Putamen (tissue), 1 donor: ENCODE data around the gene TMED1.

Experiments used
- DNase-seq: peaks from one replicate; pipeline ENCODE4 v3.0.0-alpha.2; 2016; ENCODE audit warnings: low spot score

Gene TMED1

DNA sequence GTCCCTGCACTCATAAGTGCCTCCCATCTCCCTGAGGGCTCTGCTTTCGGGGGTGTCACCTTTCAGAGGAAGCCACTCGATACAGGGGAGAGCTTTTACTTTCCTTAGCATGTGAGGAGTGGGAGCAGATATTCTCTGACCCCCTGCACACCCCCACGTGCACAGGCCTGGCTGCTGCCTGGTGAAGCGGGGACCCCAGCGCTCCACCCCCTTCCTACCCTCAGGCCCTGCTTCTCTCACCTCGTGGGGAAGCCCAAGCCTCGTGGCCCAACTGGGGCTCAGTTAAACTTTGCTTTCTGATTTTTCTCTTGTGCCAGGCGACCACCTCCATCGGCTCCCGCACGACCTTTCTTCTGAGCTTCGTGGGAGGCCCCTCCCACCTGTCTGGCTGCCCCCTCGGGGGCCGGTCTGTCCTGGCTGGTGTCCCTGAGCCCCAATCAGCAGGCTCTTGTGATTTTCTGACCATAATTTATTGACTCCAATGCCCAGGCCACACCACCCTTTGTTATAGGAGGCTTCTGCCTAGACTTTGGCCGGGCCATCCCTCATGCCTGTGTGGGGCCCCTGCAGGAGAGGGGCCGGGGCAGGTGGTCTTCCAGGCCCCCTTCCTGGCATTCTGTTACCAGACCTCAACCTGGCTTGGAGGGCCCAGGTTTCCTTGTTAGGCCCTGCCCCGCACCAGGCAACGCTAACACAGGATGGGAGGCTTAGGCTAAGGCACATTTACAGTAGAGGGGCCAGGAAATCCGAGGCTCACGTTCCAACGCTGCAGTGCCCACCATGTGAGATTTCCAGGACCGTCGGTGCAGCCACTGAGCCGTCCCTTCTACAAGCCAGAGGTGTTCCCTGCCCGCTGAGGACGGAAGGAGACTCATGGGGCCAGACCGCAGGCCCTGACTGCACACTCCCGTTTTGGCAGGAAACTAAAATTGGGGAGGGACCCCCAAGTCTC, 3.7 kb downstream of the TMED1 start:
- no peak for DNase-seq

DNA sequence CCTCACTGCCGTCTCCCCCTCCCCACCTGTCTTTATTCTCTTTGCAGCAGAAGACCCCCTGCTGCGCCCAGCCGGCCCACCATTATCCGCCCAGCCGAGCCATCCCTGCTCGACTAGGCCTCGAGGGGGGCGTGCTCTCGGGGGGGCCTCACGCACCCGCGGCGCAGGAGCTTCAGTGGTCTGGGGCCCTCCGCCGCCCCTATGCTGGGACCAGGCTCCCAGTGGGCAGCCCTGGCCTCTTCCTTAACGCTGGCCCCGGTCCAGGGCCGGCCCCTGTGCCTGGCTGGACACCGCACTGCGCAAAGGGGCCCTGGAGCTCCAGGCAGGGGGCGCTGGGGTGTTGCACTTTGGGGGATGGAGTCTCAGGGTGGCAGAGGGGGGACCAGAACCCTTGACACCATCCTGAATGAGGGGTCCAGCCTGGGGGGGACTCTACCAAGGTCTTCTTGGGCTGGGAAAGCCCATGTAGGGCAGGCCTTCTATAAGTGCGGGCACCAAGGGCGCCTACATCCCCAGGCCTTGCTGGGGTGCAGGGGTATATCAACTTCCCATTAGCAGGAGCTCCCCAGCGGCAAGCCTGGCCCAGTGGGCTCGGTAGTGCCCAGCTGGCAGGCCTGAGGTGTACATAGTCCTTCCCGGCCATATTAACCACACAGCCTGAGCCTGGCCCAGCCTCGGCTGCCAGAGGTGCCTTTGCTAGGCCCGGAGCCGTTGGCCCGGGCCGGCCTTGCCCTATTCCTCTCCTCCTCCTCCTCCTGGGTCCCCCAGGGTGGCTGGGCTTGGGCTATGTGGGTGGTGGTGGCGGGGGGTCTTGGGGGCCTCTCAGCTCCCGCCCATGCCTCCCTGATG, 4.9 kb downstream of the TMED1 start:
- DNase-seq = no peak

DNA sequence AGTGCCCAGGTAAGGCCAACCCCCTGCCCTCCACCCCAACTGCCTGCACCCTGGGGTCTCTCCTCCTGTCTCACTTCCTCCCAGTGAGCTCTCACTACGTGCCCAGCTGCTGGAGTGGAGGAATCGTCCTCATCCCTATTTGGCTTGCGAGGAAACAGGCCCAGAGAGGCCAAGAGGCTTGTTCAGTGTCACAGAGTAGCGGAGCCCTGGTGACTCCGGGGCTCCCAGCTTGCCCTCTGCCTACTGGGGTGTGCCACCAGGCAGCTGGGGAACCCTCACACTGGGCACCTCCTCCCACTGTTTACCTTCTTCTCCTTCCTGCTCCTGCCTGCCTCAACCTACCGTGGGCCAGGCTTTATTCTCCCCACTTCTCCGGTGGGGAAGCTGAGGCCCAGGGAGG, 5.6 kb downstream of the TMED1 start:
- DNase-seq = no peak

DNA sequence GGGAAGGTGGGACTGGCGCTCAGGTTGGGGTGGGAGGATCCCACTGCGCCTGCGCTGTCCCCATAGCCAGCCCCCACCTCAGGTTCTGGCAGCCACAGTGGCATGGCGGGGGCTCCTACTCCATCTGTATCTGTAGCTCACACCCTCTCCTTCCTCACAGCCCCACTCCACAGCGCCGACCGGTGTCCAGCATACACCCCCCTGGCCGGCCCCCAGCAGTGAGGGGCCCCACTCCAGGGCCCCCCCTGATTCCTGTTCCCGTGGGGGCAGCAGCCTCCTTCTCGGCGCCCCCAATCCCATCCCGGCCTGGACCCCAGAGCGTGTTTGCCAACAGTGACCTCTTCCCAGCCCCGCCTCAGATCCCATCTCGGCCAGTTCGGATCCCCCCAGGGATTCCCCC, 6.0 kb downstream of the TMED1 start:
- no peak for DNase-seq

DNA sequence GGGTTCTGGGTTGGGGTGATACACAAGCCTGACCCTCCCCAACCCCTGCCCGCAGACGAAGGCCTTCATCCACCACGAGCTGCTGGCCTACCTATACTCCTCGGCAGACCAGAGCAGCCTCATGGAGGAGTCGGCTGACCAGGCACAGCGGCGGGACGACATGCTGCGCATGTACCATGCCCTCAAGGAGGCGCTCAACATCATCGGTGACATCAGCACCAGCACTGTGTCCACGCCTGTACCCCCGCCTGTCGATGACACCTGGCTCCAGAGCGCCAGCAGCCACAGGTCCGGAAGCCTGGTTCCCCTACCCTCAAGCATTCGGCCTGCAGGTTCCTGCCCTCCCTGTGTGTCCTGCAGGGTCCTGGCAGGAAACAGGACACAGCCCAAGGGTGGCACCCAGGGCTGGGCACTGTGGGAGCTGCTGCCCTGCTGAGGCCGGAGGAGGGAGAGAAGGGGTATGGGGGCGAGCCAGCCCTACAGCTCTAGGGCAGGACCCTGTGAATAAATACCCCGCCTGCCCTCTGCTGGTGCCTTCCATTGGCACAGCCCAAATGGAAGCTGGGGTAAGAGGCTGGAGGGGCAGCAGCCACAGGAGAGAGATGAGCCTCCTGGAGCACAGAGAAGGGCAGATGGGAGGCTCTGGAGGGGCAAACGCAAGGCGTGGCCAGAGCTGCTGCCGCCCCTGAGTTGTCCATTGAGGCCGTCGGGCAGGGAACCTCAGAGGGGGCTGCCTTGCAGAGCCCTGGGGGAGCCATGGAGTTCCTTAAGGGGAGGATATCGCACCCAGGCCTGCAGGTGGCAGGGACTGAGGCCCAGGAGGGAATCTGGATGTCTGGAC, 6.8 kb downstream of the TMED1 start:
- DNase-seq = no peak

DNA sequence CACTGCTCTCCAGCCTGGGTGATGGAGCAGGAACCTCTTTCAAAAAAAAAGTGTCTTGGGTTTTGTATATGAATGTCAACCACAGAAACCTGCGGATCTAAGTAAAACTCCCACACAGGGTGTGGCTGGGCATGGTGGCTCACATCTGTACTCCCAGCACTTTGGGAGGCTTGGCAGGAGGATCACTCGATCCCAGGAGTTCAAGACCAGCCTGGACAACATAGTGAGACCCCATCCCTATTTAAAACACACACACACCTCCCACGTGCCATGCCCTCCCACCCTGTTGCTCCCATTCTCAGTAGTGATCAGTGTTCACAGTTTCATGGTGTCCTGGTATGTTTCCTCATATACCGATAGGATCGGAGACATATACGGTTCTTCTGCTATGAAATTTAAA, 9.2 kb downstream of the TMED1 start:
- DNase-seq = no peak

DNA sequence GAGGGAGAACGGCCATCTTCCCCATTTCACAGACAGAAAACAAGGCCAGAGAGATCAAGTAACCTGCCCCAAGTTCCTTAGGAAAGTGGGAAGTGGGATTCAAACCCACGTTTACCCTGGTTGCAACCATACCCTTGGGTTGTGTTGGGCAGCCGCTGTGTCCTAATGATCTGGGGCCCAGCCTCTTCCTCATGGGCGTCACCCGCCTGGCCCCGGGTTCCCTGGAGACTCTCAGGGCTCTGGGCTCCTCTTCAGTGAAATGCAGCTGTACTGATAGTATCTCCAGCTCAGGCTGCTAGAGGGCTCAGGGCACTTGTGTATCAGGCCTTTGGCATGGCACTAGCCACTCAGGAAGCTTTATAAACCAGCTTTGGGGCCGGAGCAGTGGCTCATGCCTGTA, 9.8 kb downstream of the TMED1 start:
- DNase-seq = no peak

DNA sequence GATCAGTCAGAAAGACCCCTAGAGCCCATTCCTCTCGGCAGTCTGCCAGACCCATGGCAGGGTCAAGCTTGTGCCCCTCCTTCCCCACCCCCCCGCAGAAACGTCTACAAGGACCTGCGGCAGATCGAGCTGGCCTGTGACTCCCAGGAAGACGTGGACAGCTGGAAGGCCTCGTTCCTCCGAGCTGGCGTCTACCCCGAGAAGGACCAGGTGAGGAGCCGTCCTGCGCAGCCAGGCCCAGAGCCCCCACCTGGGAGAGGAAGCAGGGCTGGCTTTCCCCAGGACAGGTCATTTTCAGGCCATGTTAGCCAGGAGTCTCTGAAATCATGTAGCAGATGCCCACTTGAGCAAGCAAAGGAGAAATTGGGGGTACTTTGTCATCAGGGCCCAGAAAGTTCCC, 12.3 kb downstream of the TMED1 start:
- no peak for DNase-seq

DNA sequence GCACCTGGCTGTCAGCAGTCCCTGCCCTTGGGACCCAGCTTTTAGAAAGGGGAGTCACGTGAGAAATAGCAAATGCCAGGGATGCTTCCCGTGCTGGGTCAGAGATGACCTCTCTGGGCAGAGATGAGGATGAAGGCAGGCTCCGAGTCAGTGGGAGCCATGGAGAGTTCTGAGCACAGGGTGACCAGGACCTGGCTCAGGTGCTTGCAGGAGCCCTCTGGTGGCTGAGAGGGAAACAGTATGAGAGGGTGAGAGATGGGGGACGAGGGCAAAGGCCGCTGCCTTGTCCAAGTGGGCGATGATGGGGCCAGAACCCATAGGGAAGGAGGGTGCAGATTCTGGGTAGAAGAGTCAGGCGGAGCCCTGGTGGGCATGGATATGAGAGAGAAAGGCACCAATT, 15.8 kb downstream of the TMED1 start:
- DNase-seq = no peak

DNA sequence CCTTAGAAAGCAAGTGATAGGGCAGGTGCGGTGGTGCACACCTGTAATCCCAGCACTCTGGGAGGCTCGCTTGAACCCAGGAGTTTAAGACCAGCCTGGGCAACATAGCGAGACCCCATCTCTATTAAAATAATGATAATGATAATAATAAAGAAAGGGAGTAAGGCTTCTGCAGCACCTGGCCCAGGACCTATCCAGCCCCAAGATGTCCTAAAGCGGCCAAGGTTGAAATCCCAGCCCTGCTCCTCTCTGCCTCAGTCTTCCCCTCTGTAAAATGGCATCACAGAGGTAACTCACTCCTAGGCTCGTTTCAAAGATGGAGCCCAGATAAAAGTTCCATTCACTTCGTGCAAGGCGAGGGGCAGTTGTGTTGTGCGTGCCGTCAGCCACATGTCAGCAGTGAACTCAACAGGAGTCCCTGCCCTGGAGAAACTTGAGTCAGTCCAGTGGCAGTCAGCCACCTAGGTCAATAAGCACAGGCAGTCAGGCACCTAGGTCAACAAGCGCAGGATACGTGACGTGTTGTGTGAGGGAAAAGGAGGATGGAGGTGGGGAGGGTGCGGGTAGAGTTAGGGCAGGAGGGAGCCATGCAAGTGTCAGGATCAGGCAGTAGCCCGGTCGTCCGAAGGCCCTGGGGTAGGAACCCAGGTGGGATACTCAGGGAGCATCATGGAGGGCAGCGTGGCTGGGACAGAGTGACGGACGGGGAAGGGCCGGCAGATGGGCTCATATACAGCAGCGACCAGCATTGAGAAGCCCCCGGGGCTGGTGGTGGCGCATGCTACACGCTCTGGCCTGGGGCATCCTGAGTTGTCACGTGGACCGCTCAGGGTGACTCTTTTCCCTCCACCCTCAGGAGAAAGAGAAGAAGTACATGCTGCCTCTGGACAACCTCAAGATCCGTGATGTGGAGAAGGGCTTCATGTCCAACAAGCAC, 16.6 kb downstream of the TMED1 start:
- DNase-seq = no peak

DNA sequence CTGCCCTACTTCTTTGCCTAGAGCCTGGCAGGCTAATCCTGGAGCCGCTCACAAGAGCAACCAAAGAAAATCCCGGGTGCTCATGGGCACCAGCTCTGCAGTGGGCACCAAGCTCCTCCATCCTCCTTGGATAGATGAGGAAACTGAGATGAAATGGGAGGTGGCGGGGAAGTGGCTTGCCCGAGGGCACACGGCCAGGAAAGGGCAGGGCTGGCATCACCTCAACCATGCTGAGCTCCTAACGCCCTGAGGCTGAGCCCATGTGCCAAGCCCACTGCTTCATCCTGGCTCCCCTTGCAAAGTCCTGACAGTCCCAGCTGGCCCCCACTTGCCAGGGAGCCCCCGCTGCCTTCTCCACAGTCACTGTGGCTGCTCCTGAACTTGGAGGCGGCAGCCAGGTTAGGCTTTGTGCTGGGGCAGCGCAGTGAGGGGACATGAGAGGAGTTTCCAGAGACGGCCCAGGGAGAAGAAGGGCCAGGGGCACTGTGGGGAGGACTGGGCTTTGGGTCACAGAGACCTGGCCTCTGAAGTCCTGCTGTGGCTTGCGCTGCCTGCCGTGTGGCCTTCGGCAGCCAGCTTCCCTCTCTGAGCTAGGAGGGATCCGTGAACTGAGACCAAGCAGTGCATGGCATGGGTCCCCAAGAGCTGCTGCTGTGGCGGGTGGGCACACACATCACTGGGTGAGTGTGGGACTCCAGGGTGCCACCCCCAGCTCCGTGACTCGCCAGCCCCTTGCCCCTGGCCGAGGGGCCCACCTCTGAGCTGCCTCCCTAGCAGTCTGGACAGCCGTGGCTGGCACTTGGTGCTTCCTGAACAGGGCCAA, 17.5 kb downstream of the TMED1 start:
- DNase-seq = no peak

DNA sequence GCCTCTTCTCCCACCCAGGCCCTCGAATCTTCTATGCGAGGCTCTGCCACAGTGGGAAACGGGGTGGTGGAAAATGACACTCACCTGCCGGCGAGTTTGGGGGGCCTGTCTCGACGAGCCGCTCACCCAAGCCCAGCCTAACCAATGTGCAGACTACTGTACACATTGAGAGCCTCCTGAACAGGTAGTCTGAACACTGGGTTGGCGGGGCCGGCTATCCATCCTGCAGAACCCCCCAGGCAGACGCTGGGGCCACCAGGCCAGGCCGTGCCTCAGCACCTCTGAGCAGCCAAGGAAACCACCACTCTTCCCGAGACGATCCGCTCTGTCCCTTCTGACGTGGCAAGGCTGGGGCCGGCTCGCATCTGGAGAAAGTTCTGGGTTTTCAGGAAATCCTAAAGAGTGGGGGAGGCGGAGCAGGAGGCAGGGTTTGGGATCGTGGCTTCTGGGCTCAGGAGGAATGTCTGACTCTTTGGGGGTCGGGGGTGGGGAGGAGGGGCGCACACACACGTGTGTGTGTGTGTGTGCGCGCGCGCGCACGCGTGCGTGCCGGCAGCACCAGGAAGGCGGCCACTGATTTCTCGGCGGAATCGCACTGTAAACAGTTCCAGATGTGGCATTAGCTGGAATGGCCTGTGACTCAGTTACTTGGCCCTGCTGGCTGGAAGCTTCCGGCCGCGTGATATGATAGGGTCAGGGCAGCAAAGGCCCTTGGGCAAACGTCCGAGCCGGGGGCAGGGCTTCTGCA, 18.5 kb downstream of the TMED1 start:
- DNase-seq = no peak

DNA sequence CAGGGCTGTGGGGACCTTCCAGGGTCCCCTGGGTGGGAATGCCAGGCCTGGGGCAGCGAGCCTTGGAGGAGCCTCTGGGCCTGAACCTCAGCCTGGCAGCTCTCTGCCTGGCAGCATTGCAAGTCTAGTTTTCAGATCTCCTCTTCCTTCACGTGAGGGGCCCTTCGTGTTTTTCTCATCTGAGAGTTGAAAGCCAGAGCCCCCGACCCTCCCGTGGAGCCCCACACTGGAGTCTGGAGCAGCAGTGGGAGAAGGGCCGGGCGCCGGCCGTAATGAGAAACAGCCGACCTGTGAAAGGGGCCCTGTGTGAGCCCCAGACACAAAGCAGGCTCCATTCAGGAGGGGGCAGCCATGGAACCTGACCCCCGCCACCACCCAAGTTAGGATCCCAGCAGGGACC, 19.3 kb downstream of the TMED1 start:
- DNase-seq = no peak

DNA sequence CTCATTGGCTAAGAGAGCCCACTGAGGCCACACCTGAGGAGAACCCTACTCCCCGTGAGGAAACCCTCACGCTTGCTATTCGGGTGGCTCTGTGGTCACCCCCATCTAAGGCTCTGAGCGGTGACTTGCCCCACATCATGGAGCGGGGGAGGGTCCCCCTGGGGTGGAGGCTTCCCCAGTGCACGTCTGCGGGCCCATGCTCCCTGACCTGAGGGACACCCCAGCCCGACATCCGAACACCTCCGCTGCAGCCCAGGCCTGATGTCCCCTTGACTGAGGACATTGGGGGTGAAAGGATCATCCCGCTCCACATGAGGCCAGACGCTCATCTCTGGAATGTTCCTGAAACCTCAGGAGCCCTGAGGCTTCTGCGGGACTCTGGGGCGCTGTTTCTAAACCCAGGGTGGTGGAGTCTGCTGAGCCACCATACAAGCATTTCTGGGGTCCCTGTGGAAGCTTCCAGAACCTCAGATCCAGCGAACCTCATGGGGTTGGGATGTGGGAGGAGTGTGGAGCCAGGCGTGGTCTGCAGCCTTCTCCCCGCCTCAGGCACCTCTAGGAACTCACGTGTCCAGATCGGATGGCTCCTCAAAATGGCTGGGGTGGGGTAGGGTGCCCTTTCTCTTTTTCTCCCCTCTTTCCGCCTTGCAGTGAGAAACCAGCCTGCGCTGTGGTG, 19.9 kb downstream of the TMED1 start:
- DNase-seq = no peak

DNA sequence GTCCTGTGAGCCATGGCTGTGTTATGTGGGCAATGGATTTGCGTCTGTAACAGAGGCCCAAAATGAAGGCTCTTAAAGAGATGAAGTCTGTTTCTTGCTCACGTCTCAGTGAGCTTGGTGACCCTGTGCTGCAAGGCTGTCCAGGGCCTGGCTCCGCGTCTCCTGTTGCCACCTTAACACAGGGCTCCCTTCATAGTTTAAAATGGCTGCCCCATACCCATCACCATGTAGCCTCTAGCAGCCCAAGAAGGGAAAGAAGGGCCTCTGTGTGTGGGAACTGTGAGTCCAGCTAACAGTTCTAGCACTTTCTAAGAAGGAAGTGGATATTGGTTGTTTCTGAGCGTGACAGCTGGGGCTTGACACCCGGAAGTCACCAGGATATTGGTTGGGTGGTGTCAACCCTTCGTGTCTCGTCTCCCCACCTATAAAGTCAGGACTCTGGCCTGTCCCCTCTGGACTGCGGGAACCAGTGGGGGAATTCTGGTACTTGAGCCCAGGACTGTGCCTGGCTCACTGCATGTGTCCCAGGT, 20.9 kb downstream of the TMED1 start:
- no peak for DNase-seq

DNA sequence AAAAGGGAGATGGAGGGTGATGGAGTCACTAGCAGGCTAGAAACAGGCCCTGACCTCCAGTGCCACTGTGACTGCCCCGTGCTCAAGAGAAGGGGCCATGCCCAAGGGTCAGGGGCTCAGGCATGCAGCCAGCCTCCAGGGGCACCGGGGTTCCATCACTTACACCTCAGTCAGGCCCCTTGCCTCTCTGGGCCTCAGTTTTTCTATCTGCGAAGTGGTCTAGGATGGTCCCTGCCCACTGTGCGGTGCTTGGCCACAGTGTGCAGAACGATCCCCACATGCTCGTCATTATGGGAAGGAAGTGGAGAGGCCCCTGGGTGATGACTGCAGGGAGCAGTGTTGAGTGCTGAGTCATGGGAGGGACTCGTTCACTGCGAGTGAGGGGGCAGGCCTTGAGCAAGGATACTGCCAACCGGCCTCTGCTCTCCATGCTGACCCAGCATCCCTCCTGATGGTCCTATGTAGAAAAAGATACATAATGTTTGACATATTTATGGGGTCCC, 23.1 kb downstream of the TMED1 start:
- no peak for DNase-seq

DNA sequence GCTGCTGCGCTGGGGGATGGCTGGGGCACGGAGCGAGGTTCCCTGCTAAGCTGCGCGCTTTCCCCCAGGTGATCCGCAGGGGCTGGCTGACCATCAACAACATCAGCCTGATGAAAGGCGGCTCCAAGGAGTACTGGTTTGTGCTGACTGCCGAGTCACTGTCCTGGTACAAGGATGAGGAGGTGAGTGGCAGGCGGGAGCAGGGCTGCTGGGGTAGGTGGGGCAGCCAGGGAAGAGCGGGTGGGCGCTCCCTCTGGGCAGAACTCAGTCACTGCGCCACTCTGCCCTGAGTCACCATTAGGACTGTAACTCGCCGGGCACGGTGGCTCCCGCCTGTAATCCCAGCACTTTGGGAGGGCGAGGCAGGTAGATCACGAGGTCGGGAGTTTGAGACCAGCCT, 23.8 kb downstream of the TMED1 start:
- DNase-seq = no peak

DNA sequence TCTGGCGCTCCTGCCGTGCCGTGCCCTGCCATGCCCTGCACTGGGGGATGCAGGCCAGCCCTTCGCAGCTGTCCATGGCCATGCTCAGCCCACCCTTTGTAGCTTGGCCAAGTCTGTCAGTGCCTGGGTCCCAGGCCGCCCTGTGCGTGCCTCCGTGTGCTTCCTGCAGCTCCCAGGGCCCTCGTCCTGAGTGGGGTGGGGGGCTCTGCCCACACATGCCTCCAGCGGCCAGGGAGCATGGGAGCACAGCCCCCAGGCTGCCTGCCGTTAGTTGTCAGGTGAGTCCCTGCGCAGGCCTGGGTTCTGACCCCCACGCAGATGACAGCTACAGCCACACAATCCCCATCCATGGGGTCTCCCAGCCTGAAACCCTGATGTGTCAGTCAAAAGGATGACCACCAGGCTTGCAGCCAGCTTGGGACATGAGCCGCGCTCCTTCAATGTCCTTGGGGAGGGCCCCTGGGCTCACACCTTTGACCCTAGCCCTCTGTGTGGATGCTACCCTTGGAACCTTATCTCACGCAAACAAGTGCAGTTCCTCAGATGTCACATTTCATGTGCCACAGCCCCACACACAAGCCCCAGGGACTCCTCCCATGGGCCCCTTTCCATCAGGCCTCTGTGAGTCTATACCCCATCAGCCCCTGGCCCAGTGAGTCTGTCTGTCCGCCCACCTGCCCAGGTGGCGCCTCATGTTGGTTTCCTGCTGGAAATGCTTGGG, 24.5 kb downstream of the TMED1 start:
- DNase-seq = no peak
